T47D (cell line): Measurements from ENCODE around the gene APOBEC3B.
"Not testable (repeated sequence)": the region's sequence is repeated elsewhere in the genome, so short reads cannot be mapped to it uniquely, and the experiment has no call there.

ENCODE experiments used
- DNase-seq, 2 experiments: peaks; one replicate each; pipeline versions ENCODE4 v3.0.0 to v3.0.0-alpha.2; 2011 to 2012; ENCODE audit warnings: low read depth in 1 of 2, low spot score in 1 of 2
- JUND ChIP-seq: IDR thresholded peaks from 2 replicates; pipeline ENCODE4 v1.6.1; 2012; ENCODE audit warnings: low read depth
- in situ Hi-C: cut with HindIII; loops from 2 replicates; pipeline ENCODE4 v1.10.0; 2016; ENCODE audit warnings: low sequenced_read_pairs, low pct_unique_long_range_greater_than_20kb

Gene APOBEC3B

DNA sequence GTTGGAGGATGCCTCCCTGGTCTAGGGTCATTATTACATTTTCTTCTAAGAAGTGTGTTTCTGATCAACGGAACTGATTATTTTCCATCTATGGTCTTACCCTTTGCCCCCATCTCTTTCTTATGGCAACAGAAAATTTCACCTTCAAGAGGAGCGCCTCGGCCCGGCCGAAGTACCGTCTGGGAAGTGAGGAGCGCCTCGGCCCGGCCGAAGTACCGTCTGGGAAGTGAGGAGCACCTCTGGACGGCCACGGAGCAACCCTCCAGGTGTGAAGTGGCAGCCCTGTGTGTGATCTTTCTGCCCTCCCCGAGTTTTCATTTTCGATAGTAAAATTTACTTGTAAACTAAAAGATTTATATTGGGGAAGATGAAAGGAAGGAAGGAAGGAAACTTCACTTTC is 28.8 kb downstream of the APOBEC3B start:
- no peak for TF ChIP-seq JUND
- DNase-seq, result no peak
- in situ Hi-C loops, result no loop called here

- in situ Hi-C loops, result no loop called here
- no peak for TF ChIP-seq JUND
Observed at GRCh38 chr22:39012533-39013511, 30.7 kb downstream of the APOBEC3B start.

GRCh38 chr22:39013561-39013941 is 31.4 kb downstream of the APOBEC3B start:
- in situ Hi-C loops, DNase-seq: not testable (repeated sequence)

More at GRCh38 chr22:39012533-39013511, 30.7 kb downstream of the APOBEC3B start:
- no peak for DNase-seq

GRCh38 chr22:39013942-39014722 is 32.0 kb downstream of the APOBEC3B start, which contains the start of gene APOBEC3C:
TSS of gene APOBEC3C (plus strand) at chr22:39014257. CDS start at chr22:39014363, 106 bp downstream.
- DNase-seq, result no peak
- TF ChIP-seq JUND, result no peak
- in situ Hi-C loops, result no loop called here

DNA sequence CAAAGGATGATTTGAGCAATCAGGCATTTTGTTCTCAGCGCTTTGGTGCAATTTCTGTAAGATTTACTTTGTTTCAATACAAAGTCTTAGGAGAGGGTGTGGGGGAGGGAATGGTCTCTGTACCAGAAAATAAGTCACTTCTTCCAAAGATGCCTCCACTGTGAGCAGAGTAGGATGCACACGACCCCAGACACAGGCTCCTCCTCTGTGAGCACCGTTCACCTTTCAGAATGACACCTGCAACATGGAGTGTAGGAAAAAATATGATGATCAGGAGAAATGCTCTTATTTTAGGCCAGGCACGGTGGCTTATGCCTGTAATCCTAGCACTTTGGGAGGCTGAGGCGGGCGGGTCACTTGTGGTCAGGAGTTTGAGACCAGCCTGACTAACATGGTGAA is 32.6 kb downstream of the APOBEC3B start:
- DNase-seq, in situ Hi-C loops: not testable (repeated sequence)

DNA sequence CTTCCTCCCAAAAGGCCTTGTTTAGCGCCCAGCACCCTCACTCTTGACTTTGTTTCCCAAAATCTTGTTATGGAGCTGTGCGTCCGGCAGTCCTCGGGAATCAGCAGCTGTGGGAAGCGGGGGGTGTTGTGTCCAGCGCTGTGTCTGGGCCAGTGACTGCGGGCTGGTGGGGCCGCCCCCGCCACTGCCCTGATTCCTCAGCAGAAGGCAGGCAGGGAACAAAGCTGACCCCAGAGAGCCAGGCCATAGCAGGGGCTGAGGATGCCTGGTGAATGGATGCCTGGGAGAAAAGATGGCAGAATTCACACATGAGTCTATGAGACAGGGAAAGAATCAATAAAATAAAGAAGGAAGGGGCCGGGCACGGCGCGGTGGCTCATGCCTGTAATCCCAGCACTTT is 34.4 kb downstream of the APOBEC3B start:
- no peak for DNase-seq
- no peak for TF ChIP-seq JUND
- in situ Hi-C loops, result no loop called here

DNA sequence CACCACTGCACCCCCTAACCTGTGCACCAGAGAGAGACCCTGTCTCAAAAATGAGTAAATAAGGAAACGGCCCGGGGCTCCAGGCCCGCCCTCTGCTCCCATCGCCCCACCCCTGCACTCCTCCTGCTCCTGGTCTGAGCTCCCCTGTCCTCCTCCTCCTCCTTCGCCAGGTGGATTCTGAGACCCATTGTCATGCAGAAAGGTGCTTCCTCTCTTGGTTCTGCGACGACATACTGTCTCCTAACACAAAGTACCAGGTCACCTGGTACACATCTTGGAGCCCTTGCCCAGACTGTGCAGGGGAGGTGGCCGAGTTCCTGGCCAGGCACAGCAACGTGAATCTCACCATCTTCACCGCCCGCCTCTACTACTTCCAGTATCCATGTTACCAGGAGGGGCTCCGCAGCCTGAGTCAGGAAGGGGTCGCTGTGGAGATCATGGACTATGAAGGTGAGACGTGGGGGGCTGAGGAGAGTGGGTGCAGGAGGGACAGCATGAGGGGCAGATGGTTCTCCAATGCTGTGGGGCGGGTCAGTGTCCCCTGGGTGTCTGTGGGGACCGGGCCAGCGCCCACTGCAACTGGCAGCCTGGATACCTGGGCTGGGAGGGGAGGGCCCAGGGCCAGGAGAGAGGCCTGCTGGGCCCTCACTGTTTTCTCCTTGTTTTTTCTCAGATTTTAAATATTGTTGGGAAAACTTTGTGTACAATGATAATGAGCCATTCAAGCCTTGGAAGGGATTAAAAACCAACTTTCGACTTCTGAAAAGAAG is 35.6 kb downstream of the APOBEC3B start:
- no peak for TF ChIP-seq JUND
- no peak for DNase-seq
- in situ Hi-C loops, result no loop called here

GRCh38 chr22:39020021-39020651 is 38.0 kb downstream of the APOBEC3B start:
- in situ Hi-C loops, result not testable (repeated sequence)
- peak in 1 of 2 experiments; percentile 16 for DNase-seq

- no peak for DNase-seq
- no peak for TF ChIP-seq JUND
- in situ Hi-C loops, result no loop called here
Observed at GRCh38 chr22:39021552-39022250, 39.6 kb downstream of the APOBEC3B start.

DNA sequence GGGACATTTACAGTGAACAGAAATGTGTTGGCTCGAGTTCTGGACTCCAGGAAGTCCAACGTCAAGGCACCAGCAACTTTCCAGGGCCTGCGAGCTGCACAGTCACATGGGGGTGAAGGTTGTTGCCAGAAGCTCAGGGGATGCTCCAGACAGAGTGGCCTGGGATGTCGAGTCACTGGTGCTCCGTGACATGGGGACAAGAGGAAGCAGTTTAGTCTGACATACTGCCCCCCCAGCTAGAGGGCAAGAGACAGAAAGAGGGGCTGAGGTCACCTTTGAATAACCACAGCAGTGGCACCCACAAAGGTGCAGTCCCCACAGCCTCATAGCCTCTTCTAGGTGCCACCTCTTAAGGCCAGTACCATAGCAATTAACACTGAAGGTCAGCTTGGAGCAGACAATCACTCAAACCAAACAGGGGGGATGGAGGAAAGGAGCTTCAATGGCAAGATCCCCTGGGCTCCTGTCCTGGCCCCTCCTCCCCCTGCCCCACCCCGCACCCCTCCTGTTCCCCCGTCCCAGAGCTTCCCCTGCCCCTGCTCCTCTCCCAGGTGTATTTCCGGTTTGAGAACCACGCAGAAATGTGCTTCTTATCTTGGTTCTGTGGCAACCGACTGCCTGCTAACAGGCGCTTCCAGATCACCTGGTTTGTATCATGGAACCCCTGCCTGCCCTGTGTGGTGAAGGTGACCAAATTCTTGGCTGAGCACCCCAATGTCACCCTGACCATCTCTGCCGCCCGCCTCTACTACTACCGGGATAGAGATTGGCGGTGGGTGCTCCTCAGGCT is 42.6 kb downstream of the APOBEC3B start:
- no peak for DNase-seq
- no peak for TF ChIP-seq JUND
- in situ Hi-C loops, result no loop called here
